Fibroblast of mammary gland (primary cell): ENCODE results near the gene UBR3.
"Not testable (repeated sequence)": the region's sequence is repeated elsewhere in the genome, so short reads cannot be mapped to it uniquely, and the experiment has no call there.

Experiments
- DNase-seq: peaks from one replicate; pipeline ENCODE4 v3.0.0-alpha.2; 2010; ENCODE audit warnings: low read depth
- H3K4me3 ChIP-seq: 2 replicates; pipeline ENCODE4 v1.5.1; 2011; ENCODE audit warnings: low read depth, mild to moderate bottlenecking, low read length, moderate library complexity; ENCODE audit not compliant: control insufficient read depth
- TF ChIP-seq, protein P1 (sequence below): conservative IDR thresholded peaks from 2 replicates; pipeline ENCODE4 v1.5.1; 2011; ENCODE audit warnings: low read depth, low read length, inconsistent platforms; ENCODE audit not compliant: control insufficient read depth, insufficient read depth

Gene UBR3

DNA sequence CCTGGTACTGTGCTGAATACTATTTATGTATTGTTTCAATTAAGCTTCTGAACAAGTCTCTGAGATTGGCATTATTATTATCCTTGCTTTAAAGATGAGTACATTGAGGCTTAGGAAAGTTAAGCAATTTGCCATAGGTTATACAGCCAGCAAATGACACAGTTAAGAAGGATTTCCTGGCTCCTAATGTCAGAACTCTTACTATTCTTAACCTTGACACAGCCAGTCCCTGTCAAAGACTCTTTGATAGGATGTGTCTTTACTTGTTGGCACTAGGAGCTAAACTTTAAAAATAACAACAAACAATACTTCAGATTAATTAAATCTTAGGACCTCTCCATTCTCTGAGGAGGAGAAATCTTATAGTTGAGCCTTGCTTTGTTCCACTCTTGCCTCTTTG lies 70.6 kb downstream of the UBR3 start:
- TF ChIP-seq, protein P1, sequence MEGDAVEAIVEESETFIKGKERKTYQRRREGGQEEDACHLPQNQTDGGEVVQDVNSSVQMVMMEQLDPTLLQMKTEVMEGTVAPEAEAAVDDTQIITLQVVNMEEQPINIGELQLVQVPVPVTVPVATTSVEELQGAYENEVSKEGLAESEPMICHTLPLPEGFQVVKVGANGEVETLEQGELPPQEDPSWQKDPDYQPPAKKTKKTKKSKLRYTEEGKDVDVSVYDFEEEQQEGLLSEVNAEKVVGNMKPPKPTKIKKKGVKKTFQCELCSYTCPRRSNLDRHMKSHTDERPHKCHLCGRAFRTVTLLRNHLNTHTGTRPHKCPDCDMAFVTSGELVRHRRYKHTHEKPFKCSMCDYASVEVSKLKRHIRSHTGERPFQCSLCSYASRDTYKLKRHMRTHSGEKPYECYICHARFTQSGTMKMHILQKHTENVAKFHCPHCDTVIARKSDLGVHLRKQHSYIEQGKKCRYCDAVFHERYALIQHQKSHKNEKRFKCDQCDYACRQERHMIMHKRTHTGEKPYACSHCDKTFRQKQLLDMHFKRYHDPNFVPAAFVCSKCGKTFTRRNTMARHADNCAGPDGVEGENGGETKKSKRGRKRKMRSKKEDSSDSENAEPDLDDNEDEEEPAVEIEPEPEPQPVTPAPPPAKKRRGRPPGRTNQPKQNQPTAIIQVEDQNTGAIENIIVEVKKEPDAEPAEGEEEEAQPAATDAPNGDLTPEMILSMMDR: no peak
- no peak overlapping the region for H3K4me3 ChIP-seq
- no peak for DNase-seq

DNA sequence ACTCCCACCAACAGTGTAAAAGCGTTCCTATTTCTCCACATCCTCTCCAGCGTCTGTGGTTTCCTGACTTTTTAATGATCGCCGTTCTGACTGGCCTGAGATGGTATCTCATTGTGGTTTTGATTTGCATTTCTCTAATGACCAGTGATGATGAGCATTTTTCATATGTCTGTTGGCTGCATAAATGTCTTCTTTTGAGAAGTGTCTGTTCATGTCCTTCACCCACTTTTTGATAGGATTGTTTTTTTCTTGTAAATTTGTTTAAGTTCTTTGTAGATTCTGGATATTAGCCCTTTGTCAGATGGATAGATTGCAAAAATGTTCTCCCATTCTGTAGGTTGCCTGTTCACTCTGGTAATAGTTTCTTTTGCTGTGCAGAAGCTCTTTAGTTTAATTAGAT lies 72.8 kb downstream of the UBR3 start:
- DNase-seq: not testable (repeated sequence)

DNA sequence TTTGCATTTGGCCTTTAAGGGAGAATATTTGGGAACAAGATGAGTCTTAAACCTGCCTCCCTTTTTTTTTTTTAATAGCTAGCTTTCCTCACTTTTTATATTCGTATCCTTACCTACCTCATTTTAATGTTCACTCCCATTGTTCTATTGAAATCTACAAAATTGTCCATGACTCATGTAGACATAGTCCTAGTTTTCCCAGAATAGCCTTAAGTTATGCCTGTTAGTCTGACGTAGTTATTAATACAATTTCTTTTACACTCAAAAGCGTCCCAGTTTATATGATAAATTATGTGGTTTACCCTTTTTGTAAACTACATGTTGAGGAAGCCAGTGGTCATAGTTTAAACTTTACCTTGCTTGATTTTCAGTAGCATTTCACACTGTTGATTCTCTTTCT lies 73.4 kb downstream of the UBR3 start:
- no peak for DNase-seq

More for the DNA sequence above, 72.8 kb downstream of the UBR3 start:
- not testable (repeated sequence) for H3K4me3 ChIP-seq

GRCh38 chr2:169906731-169907130 lies 79.5 kb downstream of the UBR3 start:
- H3K4me3 ChIP-seq: no peak overlapping the region
- TF ChIP-seq, protein P1: no peak
- DNase-seq: no peak

More for the DNA sequence above, 73.4 kb downstream of the UBR3 start:
- H3K4me3 ChIP-seq: no peak overlapping the region
- TF ChIP-seq, protein P1: no peak

DNA sequence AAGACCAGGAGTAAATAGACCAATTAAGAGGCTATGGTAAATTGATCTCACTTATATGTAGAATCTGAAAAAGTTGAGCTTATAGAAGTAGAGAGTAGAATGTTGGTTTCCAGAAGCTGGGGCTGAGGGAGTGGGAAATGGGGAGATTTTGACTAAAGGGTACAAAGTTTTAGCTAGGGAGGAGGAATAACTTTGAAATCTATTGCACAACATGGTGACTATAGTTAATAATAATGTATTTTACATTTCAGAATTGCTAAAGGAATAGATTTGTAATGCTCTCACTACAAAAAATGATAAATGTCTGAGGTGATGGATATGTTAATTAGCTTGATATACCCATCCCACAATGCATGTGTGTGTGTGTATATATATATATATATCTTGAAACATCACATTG lies 82.1 kb downstream of the UBR3 start:
- TF ChIP-seq, protein P1: no peak
- no peak for DNase-seq
- no peak overlapping the region for H3K4me3 ChIP-seq

- DNase-seq: no peak
- TF ChIP-seq, protein P1: no peak
- no peak overlapping the region for H3K4me3 ChIP-seq
Observed at GRCh38 chr2:169910109-169910799, 83.0 kb downstream of the UBR3 start.

GRCh38 chr2:169911119-169911518 lies 83.9 kb downstream of the UBR3 start:
- TF ChIP-seq, protein P1: no peak
- DNase-seq: no peak
- H3K4me3 ChIP-seq: no peak overlapping the region
